ENCODE results near the gene AOPEP.
A peak's percentile ranks its signal among the peaks of the same experiment; 100 is the strongest.
"Not testable (repeated sequence)": the region's sequence is repeated elsewhere in the genome, so short reads cannot be mapped to it uniquely, and the experiment has no call there.

AOPEP gene

DNA sequence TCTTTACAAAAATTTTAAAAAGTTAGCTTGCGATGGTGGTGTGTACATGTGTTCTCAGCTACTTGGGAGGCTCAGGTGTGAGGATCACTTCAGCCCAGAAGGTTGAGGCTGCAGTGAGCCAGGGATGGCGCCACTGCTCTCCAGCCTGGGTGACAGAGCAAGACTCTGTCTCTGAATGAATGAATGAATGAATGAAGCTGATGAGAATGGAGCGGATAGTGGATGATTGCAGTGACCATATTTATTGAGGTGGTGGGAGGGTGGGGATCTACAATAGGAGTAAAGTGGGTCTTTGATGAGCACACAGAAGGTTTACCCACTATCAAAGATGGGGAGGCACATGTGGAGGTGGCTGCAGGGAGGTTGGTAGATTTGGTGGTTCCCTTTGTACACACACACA is 120.2 kb downstream of the AOPEP start:
- Histone ChIP-seq H3K9ac (no peak overlapping the region), H3K27ac (no peak overlapping the region)

DNA sequence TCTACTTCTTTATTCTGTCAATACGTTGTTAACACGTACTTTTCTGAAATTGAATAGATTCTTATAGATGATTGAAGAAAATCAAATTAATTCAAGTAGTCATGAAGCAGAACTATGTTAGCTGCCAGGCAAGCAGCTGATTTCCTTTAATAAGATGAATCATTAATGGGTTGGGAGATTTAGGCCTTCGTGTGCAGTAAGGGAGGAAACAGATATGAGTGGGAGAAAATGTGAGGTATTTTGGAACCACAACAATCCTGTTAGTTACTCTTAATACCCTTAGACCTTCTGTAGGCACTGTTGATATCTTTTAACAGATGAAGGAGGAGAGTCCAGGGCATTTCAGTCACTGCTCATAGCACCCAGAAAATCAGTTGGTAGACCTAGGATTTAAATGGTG is 121.0 kb downstream of the AOPEP start:
- H3K9ac ChIP-seq = no peak overlapping the region
- no peak overlapping the region for H3K27ac ChIP-seq
- peaks cover 6% of the 10 kb centered on the region for H3K4me1 ChIP-seq
- H3K4me3 ChIP-seq (ENCODE audit: low read depth, low read length) = no peak overlapping the region
- H3K27me3 ChIP-seq (ENCODE audit: control insufficient read depth, insufficient read depth, low read length) = no peaks in the 10 kb centered on the region
- no peaks in the 10 kb centered on the region for H3K9me3 ChIP-seq (ENCODE audit: control insufficient read depth, low read length)
- TF ChIP-seq, protein P1, sequence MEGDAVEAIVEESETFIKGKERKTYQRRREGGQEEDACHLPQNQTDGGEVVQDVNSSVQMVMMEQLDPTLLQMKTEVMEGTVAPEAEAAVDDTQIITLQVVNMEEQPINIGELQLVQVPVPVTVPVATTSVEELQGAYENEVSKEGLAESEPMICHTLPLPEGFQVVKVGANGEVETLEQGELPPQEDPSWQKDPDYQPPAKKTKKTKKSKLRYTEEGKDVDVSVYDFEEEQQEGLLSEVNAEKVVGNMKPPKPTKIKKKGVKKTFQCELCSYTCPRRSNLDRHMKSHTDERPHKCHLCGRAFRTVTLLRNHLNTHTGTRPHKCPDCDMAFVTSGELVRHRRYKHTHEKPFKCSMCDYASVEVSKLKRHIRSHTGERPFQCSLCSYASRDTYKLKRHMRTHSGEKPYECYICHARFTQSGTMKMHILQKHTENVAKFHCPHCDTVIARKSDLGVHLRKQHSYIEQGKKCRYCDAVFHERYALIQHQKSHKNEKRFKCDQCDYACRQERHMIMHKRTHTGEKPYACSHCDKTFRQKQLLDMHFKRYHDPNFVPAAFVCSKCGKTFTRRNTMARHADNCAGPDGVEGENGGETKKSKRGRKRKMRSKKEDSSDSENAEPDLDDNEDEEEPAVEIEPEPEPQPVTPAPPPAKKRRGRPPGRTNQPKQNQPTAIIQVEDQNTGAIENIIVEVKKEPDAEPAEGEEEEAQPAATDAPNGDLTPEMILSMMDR (IDR thresholded peaks at IDR 0.05) = no peak
- H2AFZ ChIP-seq = no peak overlapping the region
- no peak overlapping the region for H3K4me2 ChIP-seq (ENCODE audit: low read length)
- H3K79me2 ChIP-seq = peaks cover 3% of the 10 kb centered on the region
- no peaks in the 10 kb centered on the region for H3K36me3 ChIP-seq (ENCODE audit: control insufficient read depth, insufficient read depth, low read length)

More for the DNA sequence above, 120.2 kb downstream of the AOPEP start:
- no peak overlapping the region for H2AFZ ChIP-seq
- H3K4me2 ChIP-seq (ENCODE audit: low read length) = no peak overlapping the region
- H3K9me3 ChIP-seq (ENCODE audit: control insufficient read depth, low read length) = no peaks in the 10 kb centered on the region
- TF ChIP-seq, protein P1 (IDR thresholded peaks at IDR 0.05) = no peak
- H3K4me1 ChIP-seq = peaks cover 6% of the 10 kb centered on the region
- no peaks in the 10 kb centered on the region for H3K27me3 ChIP-seq (ENCODE audit: control insufficient read depth, insufficient read depth, low read length)
- no peak overlapping the region for H3K4me3 ChIP-seq (ENCODE audit: low read depth, low read length)
- peaks cover 3% of the 10 kb centered on the region for H3K79me2 ChIP-seq
- no peaks in the 10 kb centered on the region for H3K36me3 ChIP-seq (ENCODE audit: control insufficient read depth, insufficient read depth, low read length)

DNA sequence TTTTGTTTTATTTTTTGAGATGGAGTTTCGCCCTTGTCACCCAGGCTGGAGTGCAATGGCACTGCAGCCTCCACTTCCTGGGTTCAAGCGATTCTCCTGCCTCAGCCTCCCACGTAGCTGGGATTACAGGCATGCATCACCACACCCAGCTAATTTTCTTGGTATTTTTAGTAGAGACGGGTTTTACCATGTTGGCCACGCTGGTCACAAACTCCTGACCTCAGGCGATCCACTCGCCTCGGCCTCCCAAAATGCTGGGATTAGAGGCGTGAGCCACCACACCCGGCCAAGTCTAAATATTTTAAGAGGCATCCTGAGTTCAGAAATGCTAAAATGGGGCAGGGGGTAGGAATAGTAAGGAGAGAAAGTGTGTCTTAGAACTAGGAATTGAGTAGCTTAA is 122.3 kb downstream of the AOPEP start:
- not testable (repeated sequence) for H2AFZ ChIP-seq; H3K27ac ChIP-seq; H3K4me3 ChIP-seq (ENCODE audit: low read depth, low read length); H3K4me2 ChIP-seq (ENCODE audit: low read length); H3K27me3 ChIP-seq (ENCODE audit: control insufficient read depth, insufficient read depth, low read length); H3K9ac ChIP-seq; H3K9me3 ChIP-seq (ENCODE audit: control insufficient read depth, low read length); H3K36me3 ChIP-seq (ENCODE audit: control insufficient read depth, insufficient read depth, low read length); H3K79me2 ChIP-seq; H3K4me1 ChIP-seq

DNA sequence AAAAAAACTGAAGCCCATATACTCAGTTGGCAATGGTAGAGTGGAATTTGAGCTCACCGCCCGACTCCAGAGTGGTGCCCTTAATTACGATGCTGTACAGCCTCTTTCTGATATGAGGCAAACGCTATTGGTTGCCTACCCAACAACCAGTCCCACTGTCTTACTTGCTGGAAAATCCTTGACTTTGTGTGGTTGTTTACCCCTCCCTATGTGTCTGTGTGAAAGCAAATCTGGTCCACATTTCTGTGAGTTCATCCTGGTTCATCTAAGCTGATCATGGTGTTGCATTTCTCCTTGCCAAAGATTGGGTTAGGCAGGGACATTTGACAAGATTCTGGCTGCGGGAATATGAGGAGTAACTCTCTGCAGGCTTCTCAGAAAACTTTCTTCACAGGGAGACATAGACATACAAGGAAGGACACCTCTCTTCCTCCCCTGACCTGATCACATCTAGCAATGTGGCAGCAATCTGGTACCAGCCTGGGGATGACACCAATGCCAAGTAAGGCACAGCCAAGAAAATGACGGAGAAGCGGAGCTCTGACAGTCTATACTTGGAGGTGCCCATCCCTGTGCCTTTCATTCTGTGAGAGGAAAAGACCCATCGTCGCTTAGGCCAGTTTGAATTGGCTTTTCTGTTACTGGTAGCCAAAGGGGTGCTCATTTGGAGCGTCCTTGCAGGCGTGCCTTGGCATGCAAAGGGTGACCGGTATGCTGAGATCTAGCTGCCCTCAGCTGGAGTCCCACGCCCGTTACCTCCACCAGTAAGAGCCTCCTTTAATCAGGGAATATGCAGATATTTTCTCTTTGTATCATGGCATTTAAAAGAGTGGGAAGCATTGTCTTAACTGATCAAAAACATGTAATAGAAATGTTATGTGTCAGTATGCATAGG is 124.3 kb downstream of the AOPEP start:
- Histone ChIP-seq H3K27me3 (ENCODE audit: control insufficient read depth, insufficient read depth, low read length) (no peaks in the 10 kb centered on the region), H3K9me3 (ENCODE audit: control insufficient read depth, low read length) (no peaks in the 10 kb centered on the region), H3K4me3 (ENCODE audit: low read depth, low read length) (no peak overlapping the region), H3K4me1 (peaks cover 3% of the 10 kb centered on the region), H2AFZ (peak overlapping the region; percentile 23), H3K4me2 (ENCODE audit: low read length) (no peak overlapping the region), H3K36me3 (ENCODE audit: control insufficient read depth, insufficient read depth, low read length) (no peaks in the 10 kb centered on the region), H3K9ac (no peak overlapping the region), H3K79me2 (no peaks in the 10 kb centered on the region), H3K27ac (peak overlapping the region; percentile 47)
- TF ChIP-seq, protein P1 (IDR thresholded peaks at IDR 0.05) = no peak

DNA sequence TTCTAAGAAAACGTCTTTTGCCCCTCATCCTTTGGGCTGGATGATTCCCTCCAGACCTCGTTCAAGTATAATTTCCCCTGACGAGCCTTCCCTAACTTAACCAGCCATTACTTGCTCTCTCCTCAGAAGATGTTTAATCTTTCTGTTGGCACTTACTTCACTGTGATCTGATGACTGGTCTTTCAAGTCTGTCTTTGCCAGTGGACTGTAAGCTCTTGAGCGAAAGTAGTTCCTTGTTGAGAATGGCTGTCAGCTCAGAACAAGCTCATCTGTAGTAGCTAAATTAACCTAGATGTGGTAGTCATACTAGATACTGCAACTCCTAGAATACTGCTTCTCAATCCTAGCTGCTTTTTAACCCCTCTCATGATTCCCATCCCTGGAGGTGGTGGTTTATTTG is 125.0 kb downstream of the AOPEP start:
- Histone ChIP-seq H2AFZ (no peak overlapping the region), H3K4me2 (ENCODE audit: low read length) (no peak overlapping the region), H3K27me3 (ENCODE audit: control insufficient read depth, insufficient read depth, low read length) (no peaks in the 10 kb centered on the region), H3K4me1 (peaks cover 3% of the 10 kb centered on the region), H3K9ac (no peak overlapping the region), H3K36me3 (ENCODE audit: control insufficient read depth, insufficient read depth, low read length) (no peaks in the 10 kb centered on the region), H3K79me2 (no peaks in the 10 kb centered on the region), H3K4me3 (ENCODE audit: low read depth, low read length) (no peak overlapping the region), H3K9me3 (ENCODE audit: control insufficient read depth, low read length) (no peaks in the 10 kb centered on the region), H3K27ac (no peak overlapping the region)
- TF ChIP-seq, protein P1 (IDR thresholded peaks at IDR 0.05) = no peak
